ENCODE measurements around the gene CCDC107.

CCDC107 gene

GRCh38 chr9:35662437-35662836 is 4.3 kb downstream of the CCDC107 start:
- DNase-seq, result no peak

- DNase-seq, result peak; percentile 76
These were observed 6.7 kb downstream of the CCDC107 start, which contains the start of gene ARHGEF39 for GRCh38 chr9:35664531-35665470. ARHGEF39 (minus strand) TSS chr9:35665195; CDS start chr9:35665169, 26 bp downstream.

GRCh38 chr9:35665471-35665818 is 7.4 kb downstream of the CCDC107 start:
- DNase-seq, result no peak

- no peak for DNase-seq
These were observed 8.0 kb downstream of the CCDC107 start for GRCh38 chr9:35666045-35666444.

GRCh38 chr9:35666549-35666948 is 8.5 kb downstream of the CCDC107 start:
- no peak for DNase-seq

- no peak for DNase-seq
These were observed 9.8 kb downstream of the CCDC107 start for GRCh38 chr9:35667939-35668338.

- no peak for DNase-seq
These were observed 11.4 kb downstream of the CCDC107 start for GRCh38 chr9:35669331-35670145.

GRCh38 chr9:35673132-35674024 is 15.3 kb downstream of the CCDC107 start, which contains the start of gene CA9:
CA9 (plus strand) TSS chr9:35673928; CDS start chr9:35673960, 32 bp downstream.
- no peak for DNase-seq

- no peak for DNase-seq
These were observed 15.9 kb downstream of the CCDC107 start for GRCh38 chr9:35674025-35674361.

GRCh38 chr9:35675204-35675603 is 17.1 kb downstream of the CCDC107 start:
- DNase-seq, result no peak

GRCh38 chr9:35675732-35676392 is 17.8 kb downstream of the CCDC107 start:
- DNase-seq, result no peak

GRCh38 chr9:35679091-35679490 is 21.0 kb downstream of the CCDC107 start:
- no peak for DNase-seq

GRCh38 chr9:35679766-35680330 is 21.8 kb downstream of the CCDC107 start:
- DNase-seq, result no peak

- DNase-seq, result no peak
These were observed 22.4 kb downstream of the CCDC107 start for GRCh38 chr9:35680331-35681105.

- no peak for DNase-seq
These were observed 23.4 kb downstream of the CCDC107 start for GRCh38 chr9:35681341-35682002.

GRCh38 chr9:35682051-35682450 is 24.0 kb downstream of the CCDC107 start:
- no peak for DNase-seq

GRCh38 chr9:35682520-35683315 is 24.6 kb downstream of the CCDC107 start:
- DNase-seq, result no peak

GRCh38 chr9:35683323-35683722 is 25.2 kb downstream of the CCDC107 start:
- no peak for DNase-seq

GRCh38 chr9:35684921-35685320 is 26.8 kb downstream of the CCDC107 start:
- no peak for DNase-seq

GRCh38 chr9:35685506-35685905 is 27.4 kb downstream of the CCDC107 start:
- DNase-seq, result no peak
